SK-N-SH treated with all-trans-retinoic acid at 6 μM for 48 hours (cell line): ENCODE data around the gene THAP11.

Source experiments
- ATAC-seq: fragments of 200-7000 bp; cut with Tn5 transposase; 3 replicates; pipeline ENCODE4 v1.9.1; 2020; ENCODE audit warnings: mild to moderate bottlenecking, moderate library complexity
- ARNTL ChIP-seq: fragments of 450-650 bp; formaldehyde crosslinking; IDR thresholded peaks from 2 replicates; pipeline ENCODE4 v1.5.0; 2020; ENCODE audit warnings: low read depth, mild to moderate bottlenecking, moderate library complexity, borderline replicate concordance
- BACH2 ChIP-seq: fragments of 250-450 bp; sonication (Bioruptor Pico); IDR thresholded peaks from 2 replicates; pipeline ENCODE4 v1.9.0; 2021; ENCODE audit warnings: mild to moderate bottlenecking, borderline replicate concordance
- CSDC2 ChIP-seq: fragments of 250-450 bp; sonication (Bioruptor Pico); IDR thresholded peaks from 2 replicates; pipeline ENCODE4 v1.5.0; 2020; ENCODE audit warnings: mild to moderate bottlenecking, moderate library complexity
- ESRRG ChIP-seq: fragments of 250-450 bp; sonication (Bioruptor Pico); IDR thresholded peaks from 2 replicates; pipeline ENCODE4 v1.6.1; 2021; ENCODE audit warnings: mild to moderate bottlenecking
- GLIS3 ChIP-seq: fragments of 250-450 bp; sonication (Bioruptor Pico); IDR thresholded peaks from 2 replicates; pipeline ENCODE4 v1.5.0; 2020; ENCODE audit warnings: mild to moderate bottlenecking, moderate library complexity
- ISL1 ChIP-seq: fragments of 250-450 bp; sonication (Bioruptor Pico); IDR thresholded peaks from 2 replicates; pipeline ENCODE4 v2.1.2; 2022; ENCODE audit warnings: mild to moderate bottlenecking, moderate library complexity
- OSR1 ChIP-seq: fragments of 250-450 bp; sonication (Bioruptor Pico); IDR thresholded peaks from 2 replicates; pipeline ENCODE4 v1.8.0; 2022; ENCODE audit warnings: moderate library complexity, mild to moderate bottlenecking, inconsistent platforms
- PPARA ChIP-seq: fragments of 250-450 bp; sonication (Bioruptor Pico); IDR thresholded peaks from 2 replicates; pipeline ENCODE4 v1.5.0; 2020; ENCODE audit warnings: mild to moderate bottlenecking, borderline replicate concordance
- RARB ChIP-seq: fragments of 250-450 bp; sonication (Bioruptor Pico); IDR thresholded peaks from 2 replicates; pipeline ENCODE4 v1.8.0; 2021; ENCODE audit warnings: mild to moderate bottlenecking, moderate library complexity
- SNAI2 ChIP-seq: fragments of 250-450 bp; sonication (Bioruptor Pico); IDR thresholded peaks from 2 replicates; pipeline ENCODE4 v1.5.0; 2020; ENCODE audit warnings: mild to moderate bottlenecking, moderate library complexity
- TCF4 ChIP-seq: fragments of 250-450 bp; sonication (Bioruptor Pico); IDR thresholded peaks from 2 replicates; pipeline ENCODE4 v1.8.0; 2021; ENCODE audit warnings: mild to moderate bottlenecking, moderate library complexity, borderline replicate concordance
- TOX ChIP-seq: fragments of 250-450 bp; sonication (Bioruptor Pico); IDR thresholded peaks from 2 replicates; pipeline ENCODE4 v1.8.0; 2021; ENCODE audit warnings: mild to moderate bottlenecking, moderate library complexity, borderline replicate concordance
- ZC3H10 ChIP-seq: fragments of 250-450 bp; sonication (Bioruptor Pico); IDR thresholded peaks from 2 replicates; pipeline ENCODE4 v1.5.1; 2021; ENCODE audit warnings: mild to moderate bottlenecking, moderate library complexity
- ZFP3 ChIP-seq: fragments of 250-450 bp; sonication (Bioruptor Pico); IDR thresholded peaks from 2 replicates; pipeline ENCODE4 v1.5.0; 2020; ENCODE audit warnings: mild to moderate bottlenecking, moderate library complexity
- ZFP30 ChIP-seq: fragments of 450-650 bp; formaldehyde crosslinking; IDR thresholded peaks from 2 replicates; pipeline ENCODE4 v1.5.0; 2022; ENCODE audit warnings: mild to moderate bottlenecking, moderate library complexity
- ZNF565 ChIP-seq: fragments of 450-650 bp; formaldehyde crosslinking; conservative IDR thresholded peaks from 2 replicates; pipeline ENCODE4 v1.5.0; 2020; ENCODE audit warnings: low read depth, mild to moderate bottlenecking, moderate library complexity
- ZNF70 ChIP-seq: fragments of 450-650 bp; formaldehyde crosslinking; IDR thresholded peaks from 2 replicates; pipeline ENCODE4 v1.5.0; 2020; ENCODE audit warnings: mild to moderate bottlenecking, moderate library complexity
- ZNF8 ChIP-seq: fragments of 450-650 bp; formaldehyde crosslinking; IDR thresholded peaks from 2 replicates; pipeline ENCODE4 v1.5.0; 2020; ENCODE audit warnings: mild to moderate bottlenecking, moderate library complexity
- TF ChIP-seq, protein P1 (sequence below): fragments of 250-450 bp; sonication (Bioruptor Pico); IDR thresholded peaks from 2 replicates; pipeline ENCODE4 v1.5.1; 2021; ENCODE audit warnings: mild to moderate bottlenecking, moderate library complexity
- TF ChIP-seq, protein P2 (sequence below): fragments of 250-450 bp; sonication (Bioruptor Pico); IDR thresholded peaks from 2 replicates; pipeline ENCODE4 v1.5.1; 2020; ENCODE audit warnings: low read depth, mild to moderate bottlenecking, moderate library complexity
- TF ChIP-seq, protein P3 (sequence below): fragments of 250-450 bp; sonication (Bioruptor Pico); IDR thresholded peaks from 2 replicates; pipeline ENCODE4 v1.8.0; 2021; ENCODE audit warnings: low read depth, mild to moderate bottlenecking, moderate library complexity, borderline replicate concordance
- TF ChIP-seq, protein P4 (sequence below): fragments of 250-450 bp; sonication (Bioruptor Pico); IDR thresholded peaks from 2 replicates; pipeline ENCODE4 v1.5.0; 2020; ENCODE audit warnings: mild to moderate bottlenecking, moderate library complexity

Gene THAP11

DNA sequence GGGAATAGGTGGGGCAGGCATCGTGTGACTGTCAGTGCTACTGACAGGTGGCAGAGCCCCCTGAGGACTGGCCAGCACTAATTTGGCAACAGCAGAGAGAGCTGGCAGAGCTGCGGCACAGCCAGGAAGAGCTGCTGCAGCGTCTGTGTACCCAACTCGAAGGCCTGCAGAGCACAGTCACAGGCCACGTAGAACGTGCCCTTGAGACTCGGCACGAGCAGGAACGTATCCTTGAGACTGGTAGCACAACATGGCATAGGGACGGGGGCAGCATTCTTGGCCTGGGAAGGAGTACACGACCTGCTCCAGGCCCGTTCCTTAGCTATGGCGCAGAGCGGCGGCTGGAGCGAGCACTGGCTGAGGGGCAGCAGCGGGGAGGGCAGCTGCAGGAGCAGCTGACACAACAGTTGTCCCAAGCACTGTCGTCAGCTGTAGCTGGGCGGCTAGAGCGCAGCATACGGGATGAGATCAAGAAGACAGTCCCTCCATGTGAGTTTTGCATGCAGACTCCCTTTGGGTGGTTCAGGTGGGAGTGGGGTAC, 39.6 kb downstream of the THAP11 start:
- no peak for ATAC-seq
- no peak for TF ChIP-seq ARNTL (CRISPR knock-in tag)
- no peak for TF ChIP-seq SNAI2 (CRISPR knock-in tag)
- TF ChIP-seq OSR1 (CRISPR knock-in tag), result no peak
- TF ChIP-seq ZNF565 (CRISPR knock-in tag), result no peak
- no peak for TF ChIP-seq ZNF8 (CRISPR knock-in tag)
- TF ChIP-seq, protein P1, sequence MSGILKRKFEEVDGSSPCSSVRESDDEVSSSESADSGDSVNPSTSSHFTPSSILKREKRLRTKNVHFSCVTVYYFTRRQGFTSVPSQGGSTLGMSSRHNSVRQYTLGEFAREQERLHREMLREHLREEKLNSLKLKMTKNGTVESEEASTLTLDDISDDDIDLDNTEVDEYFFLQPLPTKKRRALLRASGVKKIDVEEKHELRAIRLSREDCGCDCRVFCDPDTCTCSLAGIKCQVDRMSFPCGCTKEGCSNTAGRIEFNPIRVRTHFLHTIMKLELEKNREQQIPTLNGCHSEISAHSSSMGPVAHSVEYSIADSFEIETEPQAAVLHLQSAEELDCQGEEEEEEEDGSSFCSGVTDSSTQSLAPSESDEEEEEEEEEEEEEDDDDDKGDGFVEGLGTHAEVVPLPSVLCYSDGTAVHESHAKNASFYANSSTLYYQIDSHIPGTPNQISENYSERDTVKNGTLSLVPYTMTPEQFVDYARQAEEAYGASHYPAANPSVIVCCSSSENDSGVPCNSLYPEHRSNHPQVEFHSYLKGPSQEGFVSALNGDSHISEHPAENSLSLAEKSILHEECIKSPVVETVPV (CRISPR knock-in tag), result no peak
- TF ChIP-seq PPARA (CRISPR knock-in tag), result no peak
- TF ChIP-seq, protein P2, sequence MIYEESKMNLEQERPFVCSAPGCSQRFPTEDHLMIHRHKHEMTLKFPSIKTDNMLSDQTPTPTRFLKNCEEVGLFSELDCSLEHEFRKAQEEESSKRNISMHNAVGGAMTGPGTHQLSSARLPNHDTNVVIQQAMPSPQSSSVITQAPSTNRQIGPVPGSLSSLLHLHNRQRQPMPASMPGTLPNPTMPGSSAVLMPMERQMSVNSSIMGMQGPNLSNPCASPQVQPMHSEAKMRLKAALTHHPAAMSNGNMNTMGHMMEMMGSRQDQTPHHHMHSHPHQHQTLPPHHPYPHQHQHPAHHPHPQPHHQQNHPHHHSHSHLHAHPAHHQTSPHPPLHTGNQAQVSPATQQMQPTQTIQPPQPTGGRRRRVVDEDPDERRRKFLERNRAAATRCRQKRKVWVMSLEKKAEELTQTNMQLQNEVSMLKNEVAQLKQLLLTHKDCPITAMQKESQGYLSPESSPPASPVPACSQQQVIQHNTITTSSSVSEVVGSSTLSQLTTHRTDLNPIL (CRISPR knock-in tag), result no peak
- TF ChIP-seq ZNF70 (CRISPR knock-in tag), result no peak
- TF ChIP-seq CSDC2, result no peak
- no peak for TF ChIP-seq ZC3H10 (CRISPR knock-in tag)
- no peak for TF ChIP-seq TOX (CRISPR knock-in tag)

DNA sequence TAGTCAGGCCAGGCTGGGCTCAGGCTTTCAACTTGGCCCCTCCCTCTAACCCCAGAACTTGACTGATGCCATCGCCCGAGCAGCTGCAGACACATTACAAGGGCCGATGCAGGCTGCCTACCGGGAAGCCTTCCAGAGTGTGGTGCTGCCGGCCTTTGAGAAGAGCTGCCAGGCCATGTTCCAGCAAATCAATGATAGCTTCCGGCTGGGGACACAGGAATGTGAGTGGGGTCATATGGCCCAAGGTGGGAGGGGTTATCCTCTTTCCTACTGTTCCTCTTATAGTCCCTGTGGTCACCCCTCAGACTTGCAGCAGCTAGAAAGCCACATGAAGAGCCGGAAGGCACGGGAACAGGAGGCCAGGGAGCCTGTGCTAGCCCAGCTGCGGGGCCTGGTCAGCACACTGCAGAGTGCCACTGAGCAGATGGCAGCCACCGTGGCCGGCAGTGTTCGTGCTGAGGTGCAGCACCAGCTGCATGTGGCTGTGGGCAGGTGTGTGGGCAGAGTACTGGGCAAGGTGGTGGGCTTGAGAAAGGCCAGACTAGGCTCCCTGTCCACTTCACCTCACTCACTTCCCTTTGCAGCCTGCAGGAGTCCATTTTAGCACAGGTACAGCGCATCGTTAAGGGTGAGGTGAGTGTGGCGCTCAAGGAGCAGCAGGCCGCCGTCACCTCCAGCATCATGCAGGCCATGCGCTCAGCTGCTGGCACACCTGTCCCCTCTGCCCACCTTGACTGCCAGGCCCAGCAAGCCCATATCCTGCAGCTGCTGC, 40.4 kb downstream of the THAP11 start:
- no peak for ATAC-seq
- TF ChIP-seq ZFP3 (CRISPR knock-in tag) (no peak), ARNTL (CRISPR knock-in tag) (no peak)

DNA sequence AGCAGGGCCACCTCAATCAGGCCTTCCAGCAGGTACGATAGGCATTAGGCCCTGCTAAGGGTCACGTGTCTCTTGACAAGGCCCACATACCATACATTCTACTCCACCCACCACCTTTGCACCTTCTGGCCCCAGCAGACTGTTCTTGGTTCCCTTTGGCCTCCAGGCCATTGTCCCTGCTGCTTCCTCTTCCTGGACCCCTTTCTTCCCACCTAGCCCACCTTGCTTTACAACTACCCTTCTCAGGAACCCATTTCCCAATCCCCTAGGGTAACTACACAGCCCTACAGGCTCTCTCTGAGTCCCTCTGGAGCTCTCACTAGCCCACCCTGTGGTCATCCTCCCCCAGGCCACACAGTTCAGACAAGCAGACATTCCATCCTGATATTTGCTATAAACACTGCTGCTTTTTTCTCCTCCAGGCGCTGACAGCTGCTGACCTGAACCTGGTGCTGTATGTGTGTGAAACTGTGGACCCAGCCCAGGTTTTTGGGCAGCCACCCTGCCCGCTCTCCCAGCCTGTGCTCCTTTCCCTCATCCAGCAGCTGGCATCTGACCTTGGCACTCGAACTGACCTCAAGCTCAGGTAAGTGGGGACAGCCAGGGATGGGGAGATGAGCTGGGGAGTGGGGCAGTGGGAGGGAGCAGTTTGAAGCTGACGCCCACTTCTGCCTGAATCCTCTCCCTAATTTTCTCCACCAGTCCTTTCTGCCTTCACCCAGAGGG, 41.2 kb downstream of the THAP11 start:
- no peak for ATAC-seq
- TF ChIP-seq BACH2 (CRISPR knock-in tag) (no peak), ZC3H10 (CRISPR knock-in tag) (no peak), ZFP3 (CRISPR knock-in tag) (no peak), OSR1 (CRISPR knock-in tag) (no peak), CSDC2 (no peak), ESRRG (no peak), ZFP30 (CRISPR knock-in tag) (no peak), PPARA (CRISPR knock-in tag) (no peak), ZNF8 (CRISPR knock-in tag) (no peak), GLIS3 (no peak), RARB (no peak), TOX (CRISPR knock-in tag) (no peak), ISL1 (no peak)
- TF ChIP-seq, protein P1 (CRISPR knock-in tag), result no peak
- TF ChIP-seq, protein P3, sequence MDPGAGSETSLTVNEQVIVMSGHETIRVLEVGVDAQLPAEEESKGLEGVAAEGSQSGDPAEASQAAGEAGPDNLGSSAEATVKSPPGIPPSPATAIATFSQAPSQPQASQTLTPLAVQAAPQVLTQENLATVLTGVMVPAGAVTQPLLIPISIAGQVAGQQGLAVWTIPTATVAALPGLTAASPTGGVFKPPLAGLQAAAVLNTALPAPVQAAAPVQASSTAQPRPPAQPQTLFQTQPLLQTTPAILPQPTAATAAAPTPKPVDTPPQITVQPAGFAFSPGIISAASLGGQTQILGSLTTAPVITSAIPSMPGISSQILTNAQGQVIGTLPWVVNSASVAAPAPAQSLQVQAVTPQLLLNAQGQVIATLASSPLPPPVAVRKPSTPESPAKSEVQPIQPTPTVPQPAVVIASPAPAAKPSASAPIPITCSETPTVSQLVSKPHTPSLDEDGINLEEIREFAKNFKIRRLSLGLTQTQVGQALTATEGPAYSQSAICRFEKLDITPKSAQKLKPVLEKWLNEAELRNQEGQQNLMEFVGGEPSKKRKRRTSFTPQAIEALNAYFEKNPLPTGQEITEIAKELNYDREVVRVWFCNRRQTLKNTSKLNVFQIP, result no peak

DNA sequence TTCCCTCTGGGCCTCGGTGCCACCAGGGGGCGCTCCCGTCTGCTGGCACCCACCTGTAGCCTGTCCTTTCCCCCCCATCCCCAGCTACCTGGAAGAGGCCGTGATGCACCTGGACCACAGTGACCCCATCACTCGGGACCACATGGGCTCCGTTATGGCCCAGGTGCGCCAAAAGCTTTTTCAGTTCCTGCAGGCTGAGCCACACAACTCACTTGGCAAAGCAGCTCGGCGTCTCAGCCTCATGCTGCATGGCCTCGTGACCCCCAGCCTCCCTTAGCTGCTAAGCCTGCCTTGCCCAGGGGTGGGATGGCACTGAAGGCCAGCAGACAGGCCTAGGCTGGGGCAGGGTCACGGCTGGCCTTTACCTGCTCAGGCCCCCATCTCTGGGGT, 41.7 kb downstream of the THAP11 start:
- peak; percentile 85 for ATAC-seq
- TF ChIP-seq TCF4 (CRISPR knock-in tag) (no peak), ZNF70 (CRISPR knock-in tag) (no peak), SNAI2 (CRISPR knock-in tag) (no peak), PPARA (CRISPR knock-in tag) (no peak), RARB (no peak), ZNF565 (CRISPR knock-in tag) (no peak), BACH2 (CRISPR knock-in tag) (no peak)
- TF ChIP-seq, protein P4, sequence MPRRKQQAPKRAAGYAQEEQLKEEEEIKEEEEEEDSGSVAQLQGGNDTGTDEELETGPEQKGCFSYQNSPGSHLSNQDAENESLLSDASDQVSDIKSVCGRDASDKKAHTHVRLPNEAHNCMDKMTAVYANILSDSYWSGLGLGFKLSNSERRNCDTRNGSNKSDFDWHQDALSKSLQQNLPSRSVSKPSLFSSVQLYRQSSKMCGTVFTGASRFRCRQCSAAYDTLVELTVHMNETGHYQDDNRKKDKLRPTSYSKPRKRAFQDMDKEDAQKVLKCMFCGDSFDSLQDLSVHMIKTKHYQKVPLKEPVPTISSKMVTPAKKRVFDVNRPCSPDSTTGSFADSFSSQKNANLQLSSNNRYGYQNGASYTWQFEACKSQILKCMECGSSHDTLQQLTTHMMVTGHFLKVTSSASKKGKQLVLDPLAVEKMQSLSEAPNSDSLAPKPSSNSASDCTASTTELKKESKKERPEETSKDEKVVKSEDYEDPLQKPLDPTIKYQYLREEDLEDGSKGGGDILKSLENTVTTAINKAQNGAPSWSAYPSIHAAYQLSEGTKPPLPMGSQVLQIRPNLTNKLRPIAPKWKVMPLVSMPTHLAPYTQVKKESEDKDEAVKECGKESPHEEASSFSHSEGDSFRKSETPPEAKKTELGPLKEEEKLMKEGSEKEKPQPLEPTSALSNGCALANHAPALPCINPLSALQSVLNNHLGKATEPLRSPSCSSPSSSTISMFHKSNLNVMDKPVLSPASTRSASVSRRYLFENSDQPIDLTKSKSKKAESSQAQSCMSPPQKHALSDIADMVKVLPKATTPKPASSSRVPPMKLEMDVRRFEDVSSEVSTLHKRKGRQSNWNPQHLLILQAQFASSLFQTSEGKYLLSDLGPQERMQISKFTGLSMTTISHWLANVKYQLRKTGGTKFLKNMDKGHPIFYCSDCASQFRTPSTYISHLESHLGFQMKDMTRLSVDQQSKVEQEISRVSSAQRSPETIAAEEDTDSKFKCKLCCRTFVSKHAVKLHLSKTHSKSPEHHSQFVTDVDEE (CRISPR knock-in tag), result no peak
- TF ChIP-seq, protein P3, result no peak
- TF ChIP-seq, protein P1 (CRISPR knock-in tag), result no peak
